ENCODE measurements around the gene KMO. TPM values are rescaled to one million over a fixed set of nuclear protein-coding genes. Genes with fewer than 3 reads are reported as not detected.

The KMO gene
- total RNA-seq: not detected in 2 replicates
- long read RNA-seq: 0 reads

DNA sequence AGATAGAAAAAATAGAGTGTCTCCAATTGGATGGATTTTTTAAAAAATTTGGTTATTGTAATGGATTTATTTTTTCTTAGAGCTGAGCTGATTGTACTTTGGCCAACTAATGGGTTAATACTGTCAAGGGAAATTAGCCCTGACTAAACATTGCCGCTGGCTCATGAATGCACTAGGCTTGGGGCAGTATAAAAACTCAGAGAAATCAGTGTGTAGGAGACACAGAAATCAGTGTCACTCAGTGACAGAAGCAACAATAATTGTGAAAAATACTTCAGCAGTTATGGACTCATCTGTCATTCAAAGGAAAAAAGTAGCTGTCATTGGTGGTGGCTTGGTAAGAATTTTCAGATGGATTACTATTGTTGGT lies at the start of gene KMO:
Gene KMO, plus strand, starts transcription at position 217 of the 370 bp plus-strand sequence. Its CDS starts 67 bp downstream, at position 284.
- peak within 1 kb of the TSS; percentile 86 for H3K27ac Mint-ChIP-seq
- DNase-seq (ENCODE audit: low spot score, unreplicated experiment): no peak
- H3K27me3 Mint-ChIP-seq: no peaks in the 10 kb centered on the region
- peak within 1 kb of the TSS; percentile 76 for H3K4me3 Mint-ChIP-seq (ENCODE audit: low read depth)
- peaks cover 10% of the 10 kb centered on the region for H3K4me1 Mint-ChIP-seq (ENCODE audit: low read depth)
- no peaks in the 10 kb centered on the region for H3K9me3 Mint-ChIP-seq (ENCODE audit: low read depth)
- no peaks in the 10 kb centered on the region for H3K36me3 Mint-ChIP-seq (ENCODE audit: insufficient read depth)
- TF ChIP-seq, protein P1, sequence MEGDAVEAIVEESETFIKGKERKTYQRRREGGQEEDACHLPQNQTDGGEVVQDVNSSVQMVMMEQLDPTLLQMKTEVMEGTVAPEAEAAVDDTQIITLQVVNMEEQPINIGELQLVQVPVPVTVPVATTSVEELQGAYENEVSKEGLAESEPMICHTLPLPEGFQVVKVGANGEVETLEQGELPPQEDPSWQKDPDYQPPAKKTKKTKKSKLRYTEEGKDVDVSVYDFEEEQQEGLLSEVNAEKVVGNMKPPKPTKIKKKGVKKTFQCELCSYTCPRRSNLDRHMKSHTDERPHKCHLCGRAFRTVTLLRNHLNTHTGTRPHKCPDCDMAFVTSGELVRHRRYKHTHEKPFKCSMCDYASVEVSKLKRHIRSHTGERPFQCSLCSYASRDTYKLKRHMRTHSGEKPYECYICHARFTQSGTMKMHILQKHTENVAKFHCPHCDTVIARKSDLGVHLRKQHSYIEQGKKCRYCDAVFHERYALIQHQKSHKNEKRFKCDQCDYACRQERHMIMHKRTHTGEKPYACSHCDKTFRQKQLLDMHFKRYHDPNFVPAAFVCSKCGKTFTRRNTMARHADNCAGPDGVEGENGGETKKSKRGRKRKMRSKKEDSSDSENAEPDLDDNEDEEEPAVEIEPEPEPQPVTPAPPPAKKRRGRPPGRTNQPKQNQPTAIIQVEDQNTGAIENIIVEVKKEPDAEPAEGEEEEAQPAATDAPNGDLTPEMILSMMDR (IDR thresholded peaks at IDR 0.05; ENCODE audit: unreplicated experiment): no peak

DNA sequence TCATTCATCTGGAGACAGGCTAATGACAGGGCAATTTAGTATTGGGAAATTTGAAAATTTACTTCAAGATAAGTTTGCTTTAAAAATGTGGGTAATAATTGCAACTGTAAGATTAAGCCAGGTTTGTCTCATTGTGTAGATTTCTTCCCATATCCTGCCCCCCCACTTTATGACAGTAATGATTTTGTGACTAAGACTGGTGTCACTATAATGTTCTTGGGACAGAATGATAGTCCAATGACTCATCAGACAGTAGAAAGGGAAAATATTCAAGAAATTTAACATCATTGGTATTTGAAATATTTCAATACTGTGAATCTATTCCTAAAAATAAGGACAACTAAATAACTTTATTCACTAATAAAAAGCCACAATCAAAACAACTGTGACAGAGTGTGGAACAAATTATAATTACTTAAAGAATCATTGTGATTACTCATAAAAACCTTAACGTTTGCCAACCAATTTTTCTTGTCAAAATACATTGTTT lies 49.4 kb upstream of the KMO start:
- TF ChIP-seq, protein P1 (IDR thresholded peaks at IDR 0.05; ENCODE audit: unreplicated experiment): no peak
- H3K4me3 Mint-ChIP-seq (ENCODE audit: low read depth): no peak overlapping the region
- no peak for DNase-seq (ENCODE audit: low spot score, unreplicated experiment)
- no peaks in the 10 kb centered on the region for H3K9me3 Mint-ChIP-seq (ENCODE audit: low read depth)
- no peaks in the 10 kb centered on the region for H3K27me3 Mint-ChIP-seq
- no peaks in the 10 kb centered on the region for H3K4me1 Mint-ChIP-seq (ENCODE audit: low read depth)
- no peaks in the 10 kb centered on the region for H3K36me3 Mint-ChIP-seq (ENCODE audit: insufficient read depth)
- H3K27ac Mint-ChIP-seq: no peak overlapping the region

DNA sequence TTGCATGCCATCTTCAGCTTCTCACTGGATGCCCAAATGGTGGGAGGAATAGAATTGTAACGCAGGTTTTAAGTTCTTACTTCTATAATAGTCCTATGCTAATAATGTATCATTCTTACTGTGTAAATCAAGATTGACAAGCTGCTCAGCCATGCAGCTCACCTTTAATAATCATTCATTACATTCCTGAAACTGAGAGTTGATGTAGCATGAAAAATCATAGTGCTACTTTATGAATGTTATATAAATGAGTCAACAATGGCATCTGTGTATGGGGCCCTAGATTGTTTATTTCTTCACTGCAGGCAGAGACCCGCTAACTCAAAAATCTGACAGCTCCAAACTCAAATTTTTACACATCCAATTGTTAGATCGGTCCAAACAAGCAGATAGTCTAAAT lies 47.0 kb upstream of the KMO start:
- H3K36me3 Mint-ChIP-seq (ENCODE audit: insufficient read depth): no peaks in the 10 kb centered on the region
- H3K27ac Mint-ChIP-seq: no peak overlapping the region
- no peak for DNase-seq (ENCODE audit: low spot score, unreplicated experiment)
- no peak overlapping the region for H3K4me3 Mint-ChIP-seq (ENCODE audit: low read depth)
- H3K9me3 Mint-ChIP-seq (ENCODE audit: low read depth): no peaks in the 10 kb centered on the region
- no peaks in the 10 kb centered on the region for H3K4me1 Mint-ChIP-seq (ENCODE audit: low read depth)
- H3K27me3 Mint-ChIP-seq: no peaks in the 10 kb centered on the region
- TF ChIP-seq, protein P1 (IDR thresholded peaks at IDR 0.05; ENCODE audit: unreplicated experiment): no peak

DNA sequence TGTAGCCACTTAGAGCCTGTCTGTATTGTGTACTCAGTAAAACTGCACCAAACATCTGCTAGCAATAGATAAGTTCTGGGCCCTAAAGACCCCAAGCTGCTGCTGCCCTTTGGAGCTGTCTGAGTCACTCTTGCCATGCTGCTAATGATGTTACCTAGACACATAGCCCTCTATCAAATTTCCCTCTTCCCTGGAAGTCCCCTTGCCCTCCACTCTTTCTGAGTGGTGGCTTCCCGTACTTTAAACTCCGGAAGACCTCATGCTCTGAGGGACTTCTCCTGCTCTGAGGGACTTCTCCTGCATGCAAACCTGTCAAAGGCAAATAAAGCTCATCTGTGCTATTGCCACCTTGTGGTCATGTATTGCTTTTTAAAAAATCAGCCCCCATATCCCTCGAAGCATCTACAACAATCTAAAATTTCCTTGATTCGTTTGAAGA lies 46.6 kb upstream of the KMO start:
- no peaks in the 10 kb centered on the region for H3K4me1 Mint-ChIP-seq (ENCODE audit: low read depth)
- peak overlapping the region; percentile 76 for H3K27ac Mint-ChIP-seq
- no peaks in the 10 kb centered on the region for H3K9me3 Mint-ChIP-seq (ENCODE audit: low read depth)
- TF ChIP-seq, protein P1 (IDR thresholded peaks at IDR 0.05; ENCODE audit: unreplicated experiment): peak; percentile 56
- H3K27me3 Mint-ChIP-seq: no peaks in the 10 kb centered on the region
- no peak for DNase-seq (ENCODE audit: low spot score, unreplicated experiment)
- H3K36me3 Mint-ChIP-seq (ENCODE audit: insufficient read depth): no peaks in the 10 kb centered on the region
- H3K4me3 Mint-ChIP-seq (ENCODE audit: low read depth): no peak overlapping the region

DNA sequence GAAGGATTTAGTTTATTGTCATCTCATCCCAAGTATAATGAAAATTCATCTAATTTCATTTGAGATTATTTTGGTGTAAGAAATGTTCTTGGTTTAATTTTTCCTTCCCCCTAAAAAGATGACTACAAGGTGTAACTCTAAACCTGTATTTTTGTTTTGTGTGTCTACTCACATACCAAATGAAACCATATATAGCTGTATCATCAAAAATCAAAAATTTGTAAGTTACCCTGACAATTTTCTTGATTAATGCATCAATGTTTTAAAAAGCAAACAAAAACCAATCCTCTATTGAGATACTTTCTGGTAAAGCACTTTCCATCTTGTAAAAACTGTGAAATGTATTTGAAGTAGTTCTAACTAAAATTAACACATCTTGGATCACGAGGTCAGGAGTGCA lies 43.4 kb upstream of the KMO start:
- Mint-ChIP-seq H3K27me3 (no peaks in the 10 kb centered on the region), H3K27ac (no peak overlapping the region), H3K4me1 (ENCODE audit: low read depth) (no peaks in the 10 kb centered on the region), H3K4me3 (ENCODE audit: low read depth) (no peak overlapping the region), H3K36me3 (ENCODE audit: insufficient read depth) (no peaks in the 10 kb centered on the region), H3K9me3 (ENCODE audit: low read depth) (no peaks in the 10 kb centered on the region)
- TF ChIP-seq, protein P1 (IDR thresholded peaks at IDR 0.05; ENCODE audit: unreplicated experiment): no peak
- DNase-seq (ENCODE audit: low spot score, unreplicated experiment): no peak
